NCI-H2107 treated with DMSO at 0.1 percent for 48 hours (cell line): ENCODE measurements around the gene LHX2.

Experiments
- DNase-seq: peaks from one replicate; lab custom pipeline; 2025; ENCODE audit not compliant: unreplicated experiment; lab: John Stamatoyannopoulos, UW

The LHX2 gene

GRCh38 chr9:124032247-124032646 lies 20.7 kb downstream of the LHX2 start:
- no peak for DNase-seq

DNA sequence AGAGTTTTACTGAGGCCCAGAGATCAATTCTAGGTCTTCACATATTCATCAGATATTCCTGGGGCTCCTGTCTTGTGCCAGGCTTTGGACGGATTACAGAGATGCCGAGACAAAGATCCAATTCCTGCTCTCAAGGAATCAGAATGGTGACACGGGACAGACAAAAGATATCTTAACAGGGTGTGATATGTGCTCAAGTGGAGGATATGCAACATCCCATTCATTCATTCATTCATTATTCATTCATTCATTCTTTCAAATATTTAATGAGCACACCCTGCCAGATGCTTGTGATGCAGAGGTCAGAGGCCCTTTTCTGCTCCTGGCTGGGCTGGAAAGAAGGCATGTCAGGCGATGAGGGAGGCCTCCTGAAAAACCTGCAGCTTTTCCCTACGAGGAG lies 21.8 kb downstream of the LHX2 start:
- DNase-seq: no peak

DNA sequence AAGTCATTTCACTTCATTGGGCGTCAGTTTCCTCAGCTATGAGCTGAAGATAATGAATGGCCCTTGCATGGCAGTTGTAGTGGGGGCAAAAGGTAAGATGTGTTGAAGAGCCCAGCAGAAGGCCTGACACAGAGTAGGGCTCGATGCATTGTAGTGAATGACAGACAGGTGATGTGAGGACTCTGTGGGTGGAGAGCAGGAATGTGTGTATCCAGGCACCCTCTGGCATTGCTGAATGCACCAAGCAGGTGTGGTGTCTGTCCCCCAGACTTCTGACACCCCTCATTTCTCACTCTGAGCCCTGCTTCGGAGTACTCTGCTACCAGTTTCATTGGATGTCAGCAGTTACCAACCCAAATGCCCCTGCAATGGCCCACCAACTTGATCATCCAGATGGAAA lies 22.4 kb downstream of the LHX2 start:
- DNase-seq: no peak

- no peak for DNase-seq
Observed at GRCh38 chr9:124035001-124035650, 23.6 kb downstream of the LHX2 start.

DNA sequence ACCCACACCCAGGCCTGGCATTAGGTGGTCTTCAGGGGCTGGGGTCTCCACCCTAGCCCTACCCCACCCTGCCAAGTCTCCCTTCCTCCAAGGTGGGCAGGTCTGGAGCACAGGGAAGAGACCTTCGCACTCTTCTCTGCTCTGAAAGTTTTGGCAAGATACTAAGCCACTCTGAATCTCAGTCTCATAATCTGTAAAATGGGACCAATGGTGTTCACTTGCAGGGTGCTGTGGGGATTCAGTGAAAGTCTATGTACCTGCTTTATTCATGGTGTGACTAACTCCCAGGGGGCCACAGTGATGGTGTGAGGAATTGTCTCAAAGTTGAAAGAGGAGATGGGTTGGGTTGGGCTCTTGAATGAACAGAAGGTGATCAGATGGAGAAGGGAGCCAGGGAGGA lies 25.0 kb downstream of the LHX2 start:
- DNase-seq: no peak

GRCh38 chr9:124037790-124038189 lies 26.2 kb downstream of the LHX2 start:
- no peak for DNase-seq

GRCh38 chr9:124038239-124038638 lies 26.7 kb downstream of the LHX2 start:
- DNase-seq: no peak

DNA sequence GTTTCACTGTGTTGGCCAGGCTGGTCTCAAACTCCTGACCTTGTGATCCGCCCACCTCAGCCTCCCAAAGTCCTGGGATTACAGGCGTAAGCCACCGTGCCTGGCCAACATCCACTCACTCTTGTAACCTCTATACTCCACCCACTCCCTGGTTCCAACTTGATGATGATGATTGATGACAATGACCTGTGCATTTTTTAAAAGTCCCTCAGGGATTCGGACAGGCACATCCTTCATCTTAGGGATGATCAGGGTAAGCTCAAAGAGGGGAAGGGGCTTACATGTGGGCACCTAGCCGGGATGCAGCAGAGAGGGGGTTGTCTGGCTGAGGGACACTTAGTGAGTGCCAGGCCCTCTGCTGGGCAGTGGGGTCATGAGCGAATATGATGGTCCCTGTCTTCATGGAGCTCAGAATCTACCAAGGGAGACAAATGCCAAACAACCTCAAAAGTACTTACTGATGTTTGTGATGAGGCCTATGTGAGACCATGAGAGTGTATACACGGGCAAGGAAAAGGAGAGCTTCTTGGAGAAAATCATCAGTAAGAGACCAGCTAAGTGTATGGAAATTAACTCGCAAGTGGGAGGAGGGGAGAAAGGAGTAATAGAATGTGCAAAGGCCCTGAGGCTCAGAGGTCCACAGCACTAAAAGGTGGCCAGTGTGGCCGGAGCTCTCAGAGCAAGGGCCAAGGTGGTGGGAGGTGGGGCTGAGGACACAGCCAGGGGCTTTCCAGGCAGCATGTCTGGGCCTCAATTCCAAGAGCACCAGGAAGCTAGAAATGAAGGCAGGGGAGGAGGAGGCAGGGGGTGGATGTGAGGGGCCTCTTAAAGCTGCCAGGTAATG lies 27.4 kb downstream of the LHX2 start:
- DNase-seq: no peak

DNA sequence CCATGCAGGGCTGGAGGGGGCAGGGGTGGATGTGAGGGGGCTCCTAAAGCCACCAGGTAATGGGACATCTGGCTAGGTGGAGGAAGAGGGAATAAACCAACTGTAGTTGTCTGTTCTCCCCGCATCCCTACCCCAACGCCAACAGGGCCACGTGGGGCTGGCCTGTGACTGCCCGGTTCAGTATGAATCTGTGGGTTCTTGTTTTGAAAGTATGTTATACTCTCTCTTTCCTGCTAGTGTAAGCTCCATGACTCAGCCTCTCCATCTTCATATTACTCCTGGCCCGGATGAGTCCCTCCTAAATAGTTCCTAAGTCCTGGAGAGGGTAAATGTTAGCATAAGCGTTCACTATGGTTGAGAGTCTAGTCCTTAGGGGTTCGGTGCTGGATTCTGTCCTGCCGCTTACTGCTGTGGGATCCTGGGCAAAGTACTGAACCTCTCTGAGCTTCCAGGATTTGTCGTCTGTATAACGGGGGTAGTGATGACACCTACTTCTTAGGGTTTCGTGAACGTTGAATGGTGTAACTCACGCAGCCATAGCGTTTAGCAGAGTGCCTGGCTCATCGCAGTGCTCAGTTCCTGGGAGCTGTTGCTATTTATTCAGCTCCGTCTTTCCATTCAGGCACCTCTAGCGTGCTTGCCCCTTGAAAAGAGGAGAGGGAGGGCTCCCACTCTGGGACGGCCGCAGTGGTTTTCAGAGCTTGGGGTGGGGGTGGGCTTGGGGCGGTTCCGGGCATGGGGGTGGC lies 28.8 kb downstream of the LHX2 start:
- DNase-seq: no peak

DNA sequence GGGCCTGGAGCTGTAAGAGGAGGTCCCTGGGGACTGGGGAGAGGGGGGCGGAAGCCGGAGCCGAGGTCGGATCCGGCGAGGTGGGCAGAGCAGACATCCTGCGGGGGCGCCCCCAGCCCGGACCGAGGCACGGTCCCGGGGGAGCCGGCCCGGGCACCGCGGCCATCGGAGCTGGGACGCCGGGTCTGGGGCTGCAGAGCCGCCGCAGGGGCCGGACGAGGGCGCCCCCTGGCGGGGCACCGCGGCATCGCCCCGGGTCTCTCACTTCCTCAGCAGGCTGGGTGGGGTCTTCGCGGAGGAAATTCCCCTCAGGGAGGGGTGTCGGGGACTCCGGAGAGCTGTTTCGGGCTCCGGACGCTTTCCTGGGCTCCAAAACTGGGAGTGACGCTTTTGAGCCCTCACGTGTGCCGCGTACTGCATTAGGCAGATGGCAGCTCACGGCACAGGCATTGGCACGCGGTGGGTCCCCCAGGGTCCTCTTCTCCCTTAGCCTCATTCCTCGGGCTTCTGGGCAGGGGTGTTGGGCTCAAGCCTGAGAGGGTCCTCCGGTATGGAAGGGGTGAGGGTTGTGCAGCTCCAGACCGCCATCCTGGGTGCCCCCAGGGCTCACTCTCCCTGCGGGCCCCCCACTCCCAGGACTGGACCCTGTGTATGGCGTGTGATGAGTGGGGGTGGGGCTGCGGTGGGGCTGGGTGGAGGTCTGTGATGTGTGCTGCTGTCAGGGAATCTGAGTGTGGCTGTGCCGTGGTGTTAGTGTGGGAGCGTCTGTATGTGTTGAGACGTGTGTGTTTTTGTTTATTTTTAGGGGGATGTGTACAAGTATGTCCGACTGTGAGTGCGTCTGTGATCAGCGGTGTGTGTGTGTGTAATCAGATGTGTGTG lies 29.6 kb downstream of the LHX2 start:
- no peak for DNase-seq

DNA sequence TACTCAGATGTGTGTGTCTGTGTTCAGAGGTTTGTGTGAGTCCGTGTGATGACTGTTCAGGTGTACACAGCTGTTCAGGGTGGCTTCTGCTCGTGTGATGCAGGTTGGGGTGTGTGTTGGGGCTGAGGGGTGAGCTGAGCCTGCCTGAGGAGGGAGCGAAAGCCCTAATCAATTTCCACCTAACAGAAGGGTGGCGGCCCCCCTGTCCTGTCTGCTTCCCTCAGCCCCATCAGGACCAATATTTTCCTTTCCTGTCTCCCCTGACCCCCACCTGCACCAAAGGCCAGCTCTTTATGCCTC lies 30.2 kb downstream of the LHX2 start:
- no peak for DNase-seq

DNA sequence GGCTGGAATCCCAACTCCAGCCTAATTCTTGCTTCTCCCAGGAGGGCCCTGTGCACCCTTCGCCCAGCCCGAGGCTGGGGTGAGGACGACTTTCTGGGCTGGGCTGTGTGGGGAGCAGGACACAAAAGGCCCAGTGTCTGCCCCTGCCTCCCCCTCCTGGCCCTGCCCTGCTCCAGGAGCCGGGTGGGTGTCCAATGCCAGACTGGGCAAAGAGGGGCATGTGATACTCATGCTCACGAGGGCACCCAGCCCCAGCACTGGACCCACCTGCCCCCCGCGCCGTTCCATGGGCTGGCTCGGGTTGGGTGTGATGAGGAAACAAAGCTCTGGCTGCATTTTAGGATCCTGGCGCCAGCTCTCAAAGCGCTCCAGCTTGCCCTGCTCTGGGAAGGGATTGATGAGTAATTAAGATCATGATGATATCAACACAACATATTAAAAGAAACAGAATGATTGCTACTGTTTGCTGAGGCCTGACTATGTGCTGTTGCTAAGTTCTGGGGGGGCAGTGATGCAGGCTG lies 30.7 kb downstream of the LHX2 start:
- DNase-seq: no peak

GRCh38 chr9:124044448-124044847 lies 32.9 kb downstream of the LHX2 start:
- no peak for DNase-seq

DNA sequence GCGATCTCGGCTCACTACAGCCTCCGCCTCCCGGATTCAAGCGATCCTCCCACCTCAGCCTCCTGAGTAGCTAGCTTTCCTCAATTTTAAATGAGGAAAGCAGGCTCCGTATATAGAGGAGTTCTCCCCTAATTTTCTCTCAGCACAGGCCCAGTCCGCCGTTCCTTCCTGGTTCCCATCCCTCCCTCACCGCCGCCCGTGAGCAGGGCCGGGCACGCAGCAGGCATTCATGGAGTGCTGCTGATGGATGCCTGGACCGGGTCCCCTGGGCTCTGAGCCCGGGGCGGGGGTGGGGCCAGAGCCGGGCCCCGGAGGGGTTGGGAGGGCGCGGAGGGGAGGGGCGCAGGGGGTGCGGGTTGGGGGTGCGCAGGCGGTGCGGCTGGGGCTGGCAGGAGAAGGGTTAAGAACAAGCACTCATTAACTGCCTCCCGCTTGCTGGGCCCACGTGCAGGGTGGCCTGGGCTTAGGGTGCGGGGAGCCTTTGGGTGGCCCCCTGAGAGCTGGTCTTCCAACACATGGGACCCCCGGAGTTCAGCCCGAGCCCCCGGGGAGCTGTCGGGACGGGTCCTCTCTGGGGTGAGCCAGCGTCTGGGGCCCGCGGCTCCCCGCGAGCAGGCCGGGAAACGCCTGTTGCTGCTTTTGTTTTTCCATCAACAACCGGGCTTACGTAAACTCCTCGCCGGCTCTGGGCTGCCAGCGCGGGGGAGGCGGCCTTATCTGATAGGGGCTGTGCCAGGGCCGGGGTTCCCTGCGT lies 33.7 kb downstream of the LHX2 start:
- DNase-seq: no peak

GRCh38 chr9:124045830-124046177 lies 34.2 kb downstream of the LHX2 start:
- no peak for DNase-seq

DNA sequence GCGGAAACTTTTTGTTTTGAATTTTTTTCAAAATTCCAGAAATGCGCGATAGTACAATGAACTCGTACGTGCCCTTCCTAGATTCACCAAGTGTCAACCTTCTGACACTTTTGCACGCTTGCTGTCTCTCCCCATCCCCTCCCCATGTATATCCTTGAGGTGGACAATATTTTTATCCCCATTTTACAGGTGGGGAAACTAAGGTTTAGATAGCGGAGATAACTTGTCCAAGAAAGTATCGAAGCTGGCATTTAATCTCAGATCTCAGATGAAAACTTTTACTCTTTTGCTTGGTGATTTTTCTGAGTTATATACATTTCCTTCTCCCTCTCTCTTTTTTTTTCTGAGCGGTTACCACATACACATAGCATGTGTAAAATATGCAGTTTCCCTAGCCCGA lies 34.6 kb downstream of the LHX2 start:
- DNase-seq: no peak

DNA sequence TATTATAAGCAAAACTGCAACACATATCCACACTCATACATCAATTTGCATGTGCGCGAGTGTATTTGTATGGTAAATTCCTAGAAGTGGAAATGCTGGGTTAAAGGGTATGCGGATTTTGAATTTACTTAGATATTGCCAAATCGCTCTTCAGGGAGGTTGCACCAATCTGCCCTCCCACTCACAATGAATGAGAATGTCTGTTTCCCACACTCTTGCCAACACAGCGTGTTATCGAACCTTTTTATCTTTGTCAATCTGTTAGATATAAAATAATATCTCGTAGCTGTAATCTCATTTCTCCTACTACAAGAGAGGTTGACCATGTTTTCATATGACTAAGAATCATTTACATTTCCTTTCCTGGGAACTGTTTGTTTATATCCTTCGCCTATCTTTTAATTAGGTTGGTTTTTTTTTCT lies 35.7 kb downstream of the LHX2 start:
- DNase-seq: no peak

DNA sequence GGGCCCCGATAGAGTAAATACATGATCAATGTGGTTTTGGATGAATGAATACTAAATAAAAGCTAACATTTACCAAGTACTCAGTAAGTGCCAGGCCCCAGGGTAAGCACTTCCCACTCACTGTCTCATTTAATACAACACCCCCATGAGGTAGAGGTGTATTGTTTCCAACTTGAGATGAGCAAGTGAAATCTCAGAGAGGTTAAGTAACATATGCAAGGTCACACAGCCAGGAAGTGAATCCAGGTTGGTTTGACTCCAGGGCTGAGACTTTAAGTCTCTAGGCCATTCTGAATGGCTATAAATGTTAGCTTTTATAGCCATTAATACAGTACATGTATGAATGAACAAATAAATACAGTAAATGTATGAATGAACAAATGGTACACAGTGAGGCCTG lies 39.4 kb downstream of the LHX2 start:
- no peak for DNase-seq

DNA sequence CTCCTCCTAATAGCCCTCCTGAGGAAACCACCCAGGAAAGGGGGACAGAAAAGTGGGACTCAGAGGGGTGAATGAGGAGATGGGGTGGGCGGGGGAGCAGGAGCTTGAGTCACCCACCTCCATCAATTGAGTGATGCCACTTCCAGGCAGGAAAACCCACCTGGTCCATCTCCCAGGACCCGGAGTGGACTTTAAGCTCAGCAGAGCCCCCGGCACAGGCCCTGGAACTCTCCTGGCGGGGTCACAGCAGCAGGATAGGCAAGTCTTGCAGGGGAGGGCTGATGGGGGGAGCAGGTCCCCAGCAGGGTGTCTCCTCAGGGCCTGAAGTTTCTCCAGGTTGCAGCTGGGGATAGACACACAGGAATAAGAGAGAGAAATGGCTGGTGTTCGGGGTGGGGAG lies 40.8 kb downstream of the LHX2 start:
- no peak for DNase-seq

- peak; percentile 75 for DNase-seq
Observed at GRCh38 chr9:124054582-124055227, 43.1 kb downstream of the LHX2 start.
